GM12878 (cell line): ENCODE data around the gene PRRC1. TPM values are rescaled to one million over a fixed set of nuclear protein-coding genes. Genes with fewer than 3 reads are reported as not detected.

Experiments
- ATAC-seq: fragments of 200-7000 bp; cut with Tn5 transposase; 3 replicates; pipeline ENCODE4 v1.9.1; 2020; ENCODE audit warnings: mild to moderate bottlenecking, moderate library complexity
- BruUV-seq: library from RNA; stranded (reverse); fragments of 400-500 nt; replicated peaks from 2 replicates; lab custom pipeline; 2021; lab: Mats Ljungman, UMichigan
- CTCF ChIA-PET: fragments of 300-600 bp; sonication (Branson Sonifier 250); formaldehyde crosslinking; extraction: SDS; loops from one replicate; lab custom pipeline; 2021; ENCODE audit warnings: inconsistent platforms; lab: Yijun Ruan, JAX
- POLR2A ChIA-PET: fragments of 350-600 bp; formaldehyde crosslinking; extraction: SDS; loops from one replicate; lab custom pipeline; 2021; ENCODE audit warnings: inconsistent platforms; lab: Charles Lee
- RAD21 ChIA-PET: fragments of 300-600 bp; sonication (Branson Sonifier 250); formaldehyde crosslinking; loops from one replicate; lab custom pipeline; 2023; ENCODE audit warnings: antibody characterized with exemption; ENCODE audit not compliant: unreplicated experiment; lab: Charles Lee
- SMC1A ChIA-PET: fragments of 300-600 bp; sonication (Branson Sonifier 250); formaldehyde crosslinking; loops from one replicate; lab custom pipeline; 2023; ENCODE audit not compliant: unreplicated experiment, uncharacterized antibody; lab: Charles Lee
- DNase-seq: peaks from one replicate; pipeline ENCODE4 v3.0.0-alpha.2; 2011; ENCODE audit warnings: low read depth, low spot score
- FAIRE-seq: peaks from 3 replicates; lab custom pipeline; 2011; peaks lifted over from hg19 to GRCh38; lab: Jason Lieb, UNC
- H2AFZ ChIP-seq: 2 replicates; pipeline ENCODE4 v1.6.0; 2011; ENCODE audit warnings: low read depth, low read length, control low read depth; ENCODE audit not compliant: control insufficient read depth
- H3K27ac ChIP-seq: 2 replicates; pipeline ENCODE4 v1.5.1; 2011; ENCODE audit warnings: control low read depth; ENCODE audit not compliant: control insufficient read depth, insufficient read depth
- H3K27me3 ChIP-seq, 2 experiments: replicated peaks in 1 of 2; 2 replicates each; pipeline versions ENCODE4 v1.6.0 to v1.6.1; 2011; ENCODE audit warnings: low read length in 1 of 2; ENCODE audit not compliant: control insufficient read depth in 2 of 2, insufficient read depth in 2 of 2
- H3K36me3 ChIP-seq, 2 experiments: 2 replicates each; pipeline ENCODE4 v1.5.1; 2011; ENCODE audit warnings: low read length in 1 of 2; ENCODE audit not compliant: control insufficient read depth in 2 of 2, insufficient read depth in 2 of 2
- H3K4me1 ChIP-seq: 2 replicates; pipeline ENCODE4 v1.6.1; 2011; ENCODE audit warnings: mild to moderate bottlenecking, low read length, moderate library complexity, mixed read lengths; ENCODE audit not compliant: control insufficient read depth, insufficient read depth
- H3K4me2 ChIP-seq: 2 replicates; pipeline ENCODE4 v1.6.0; 2011; ENCODE audit warnings: control low read depth; ENCODE audit not compliant: control insufficient read depth, insufficient read depth
- H3K4me3 ChIP-seq: fragments of 200-600 bp; sonication (generic); 2 replicates; pipeline ENCODE4 v1.5.1; 2016
- H3K79me2 ChIP-seq: 2 replicates; pipeline ENCODE4 v1.6.0; 2011; ENCODE audit warnings: low read length; ENCODE audit not compliant: control insufficient read depth, insufficient read depth
- H3K9ac ChIP-seq: 2 replicates; pipeline ENCODE4 v1.8.0; 2011; ENCODE audit warnings: low read length, control low read depth, mixed read lengths; ENCODE audit not compliant: control insufficient read depth, insufficient read depth
- H3K9me3 ChIP-seq: replicated peaks from 3 replicates; pipeline ENCODE4 v1.5.1; 2011; ENCODE audit warnings: mild to moderate bottlenecking, low read length; ENCODE audit not compliant: control insufficient read depth, insufficient read depth
- H4K20me1 ChIP-seq: 2 replicates; pipeline ENCODE4 v1.6.0; 2011; ENCODE audit not compliant: control insufficient read depth, insufficient read depth
- BMI1 ChIP-seq: fragments of 450-650 bp; IDR thresholded peaks from 2 replicates; pipeline ENCODE4 v1.6.1; 2016; ENCODE audit warnings: mild to moderate bottlenecking, moderate library complexity, borderline replicate concordance
- BRCA1 ChIP-seq: IDR thresholded peaks from 2 replicates; pipeline ENCODE4 v1.6.1; 2011; ENCODE audit warnings: low read depth, low read length, improper control_type of control experiment
- CREB1 ChIP-seq: IDR thresholded peaks from 2 replicates; pipeline ENCODE4 v1.6.1; 2012; ENCODE audit warnings: low read depth, mild to moderate bottlenecking, inconsistent platforms
- EP300 ChIP-seq, 2 experiments: fragments of 150-350 bp in 1 of 2; IDR thresholded peaks; 2 replicates each; pipeline ENCODE4 v1.6.1; 2011 to 2012; ENCODE audit warnings: low read depth in 2 of 2, low read length in 2 of 2, borderline replicate concordance in 1 of 2, improper control_type of control experiment in 1 of 2, inconsistent platforms in 1 of 2; ENCODE audit not compliant: control insufficient read depth in 1 of 2
- ETV6 ChIP-seq, 2 experiments: fragments of 450-650 bp in 1 of 2; IDR thresholded peaks in 1 of 2; conservative IDR thresholded peaks in 1 of 2; 2 replicates each; pipeline ENCODE4 v1.6.1; 2014; ENCODE audit warnings: antibody characterized with exemption in 1 of 2, borderline replicate concordance in 1 of 2, low read depth in 1 of 2, mild to moderate bottlenecking in 1 of 2, moderate library complexity in 1 of 2
- YY1 ChIP-seq: IDR thresholded peaks from 2 replicates; pipeline ENCODE4 v1.6.1; 2011; ENCODE audit warnings: low read depth, mild to moderate bottlenecking, low read length
- whole genome bisulfite sequencing: methylation state at CpG from one replicate; pipeline ENCODE4 v1.1.6; 2016; ENCODE audit warnings: low lambda C conversion rate; ENCODE audit not compliant: insufficient replicate concordance, insufficient coverage; ENCODE audit errors: missing lambda C conversion rate; 5-methylcytosine and 5-hydroxymethylcytosine counted together
- in situ Hi-C: fragments of 300-500 bp; cut with MboI; formaldehyde crosslinking; loops from 9 replicates; pipeline ENCODE4 v1.14.3; 2018; ENCODE audit warnings: mixed read lengths
- intact Hi-C: fragments of 100-400 bp; cut with micrococcal nuclease; formaldehyde crosslinking; loops from one replicate; pipeline ENCODE4 v1.14.2; 2022; ENCODE audit not compliant: unreplicated experiment
- polyA plus RNA-seq, 11 experiments: library from polyadenylated mRNA; depleted of rRNA in 4 of 11; unstranded in 6 of 11; stranded (reverse) in 5 of 11; fragments of >200 nt; fragmentation: Nextera tagmentation in 4 of 11; fragmentation: Illumina TruSeq in 1 of 11; extraction: Ambion mirVana in 4 of 11; extraction: Trizol in 1 of 11; gene quantifications; 1 replicate in 1 of 11; 2 replicates in 10 of 11; pipeline versions ENCODE4 v1.2.1 to v1.2.3, GENCODE V29; 2011 to 2016; ENCODE audit warnings: inconsistent platforms in 2 of 11, missing spikeins in 2 of 11, low read depth in 1 of 11
- total RNA-seq, 4 experiments: library from RNA; depleted of rRNA in 3 of 4; stranded (reverse); fragments of >200 nt in 3 of 4; fragmentation: Illumina TruSeq in 1 of 4; extraction: Trizol in 1 of 4; gene quantifications; 2 replicates each; pipeline versions ENCODE4 v1.2.1 to v1.2.3, GENCODE V29; 2013 to 2021
- TF ChIP-seq, protein P1 (sequence below): IDR thresholded peaks from 2 replicates; pipeline ENCODE4 v1.6.1; 2011; ENCODE audit warnings: borderline replicate concordance, low read depth, mild to moderate bottlenecking, moderate library complexity, low read length; ENCODE audit not compliant: insufficient read depth, poor library complexity, severe bottlenecking

PRRC1 gene
- total and polyA plus RNA-seq, 10 of the 15 experiments (the other 5 are each of a cell fraction or from before 2014, with no cell fraction given) = 19.0 to 54.5 (median 31.0) TPM

GRCh38 chr5:127471211-127471610 is 46.2 kb upstream of the PRRC1 start (continued):
- TF ChIP-seq ETV6 (conservative IDR thresholded peaks at IDR 0.05 in 1 of 2, IDR thresholded peaks at IDR 0.05 in 1 of 2; ENCODE audit: borderline replicate concordance in 1 of 2, low read depth in 1 of 2) (no peak), CREB1 (no peak), BRCA1 (no peak), EP300 (IDR thresholded peaks at IDR 0.05; ENCODE audit: borderline replicate concordance in 1 of 2, control insufficient read depth in 1 of 2, low read depth in 2 of 2, low read length in 2 of 2) (no peak)
- TF ChIP-seq, protein P1, sequence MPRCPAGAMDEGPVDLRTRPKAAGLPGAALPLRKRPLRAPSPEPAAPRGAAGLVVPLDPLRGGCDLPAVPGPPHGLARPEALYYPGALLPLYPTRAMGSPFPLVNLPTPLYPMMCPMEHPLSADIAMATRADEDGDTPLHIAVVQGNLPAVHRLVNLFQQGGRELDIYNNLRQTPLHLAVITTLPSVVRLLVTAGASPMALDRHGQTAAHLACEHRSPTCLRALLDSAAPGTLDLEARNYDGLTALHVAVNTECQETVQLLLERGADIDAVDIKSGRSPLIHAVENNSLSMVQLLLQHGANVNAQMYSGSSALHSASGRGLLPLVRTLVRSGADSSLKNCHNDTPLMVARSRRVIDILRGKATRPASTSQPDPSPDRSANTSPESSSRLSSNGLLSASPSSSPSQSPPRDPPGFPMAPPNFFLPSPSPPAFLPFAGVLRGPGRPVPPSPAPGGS = no peak

- FAIRE-seq = no peak
- no peak overlapping the region for H3K9ac ChIP-seq
- intact Hi-C loops = loop anchor here (5.0 kb wide), 1 partner anchor 1270 kb away; no protein-coding TSS in a partner anchor
- H4K20me1 ChIP-seq = no peaks in the 10 kb centered on the region
- RAD21 ChIA-PET = no interaction called here
- no peak for ATAC-seq
- no peak overlapping the region for H2AFZ ChIP-seq
- BruUV-seq = no TSS peak
- SMC1A ChIA-PET = no interaction called here
- no peaks in the 10 kb centered on the region for H3K79me2 ChIP-seq
- H3K9me3 ChIP-seq = no peaks in the 10 kb centered on the region
- H3K27me3 ChIP-seq = no peaks in the 10 kb centered on the region
- WGBS = 55% methylated on average over 3 of the region's 3 CpGs
- H3K4me3 ChIP-seq = no peak overlapping the region
- TF ChIP-seq BMI1 (no peak), YY1 (no peak)
- no peak overlapping the region for H3K4me2 ChIP-seq
- H3K27ac ChIP-seq = no peak overlapping the region
- H3K4me1 ChIP-seq = no peaks in the 10 kb centered on the region
- in situ Hi-C loops = no loop called here
- H3K36me3 ChIP-seq = no peaks in the 10 kb centered on the region
- no peak for DNase-seq
- POLR2A ChIA-PET = no interaction called here
- CTCF ChIA-PET = interaction anchor here (1.6 to 1.9 kb wide), 3 partner anchors 9 to 19 kb away, joined by 4 to 5 read pairs (median 4); no protein-coding TSS in a partner anchor
Measured at GRCh38 chr5:127472700-127473099, 44.7 kb upstream of the PRRC1 start.
